GM18499 (cell line): ENCODE data around the gene LAYN.
A peak's percentile ranks its signal among the peaks of the same experiment; 100 is the strongest.

ENCODE experiments used
- ATAC-seq: cut with Tn5 transposase; IDR thresholded peaks from one replicate; pipeline ENCODE4 v1.9.1; 2021; ENCODE audit warnings: moderate number of reproducible peaks; ENCODE audit not compliant: insufficient read depth, unreplicated experiment

The LAYN gene

GRCh38 chr11:111589886-111590499, 49.5 kb downstream of the LAYN start:
- no peak for ATAC-seq

- ATAC-seq: no peak
Observed at GRCh38 chr11:111591187-111591960, 50.9 kb downstream of the LAYN start.

GRCh38 chr11:111592491-111592890, 52.0 kb downstream of the LAYN start:
- no peak for ATAC-seq

- ATAC-seq: no peak
Observed at GRCh38 chr11:111596319-111596718, 55.8 kb downstream of the LAYN start.

- no peak for ATAC-seq
Observed at GRCh38 chr11:111598148-111598547, 57.6 kb downstream of the LAYN start.

- ATAC-seq: no peak
Observed at GRCh38 chr11:111598559-111598958, 58.0 kb downstream of the LAYN start.

GRCh38 chr11:111601636-111601978, 61.1 kb downstream of the LAYN start:
- ATAC-seq: no peak

- peak; percentile 53 for ATAC-seq
Observed at GRCh38 chr11:111601979-111602864, 61.7 kb downstream of the LAYN start, which contains the start of gene SIK2. Gene SIK2, plus strand, starts transcription at chr11:111602449. Its CDS starts 115 bp downstream, at chr11:111602564.

GRCh38 chr11:111602865-111603610, 62.5 kb downstream of the LAYN start:
- no peak for ATAC-seq

GRCh38 chr11:111603611-111604130, 63.2 kb downstream of the LAYN start:
- ATAC-seq: no peak

- ATAC-seq: no peak
Observed at GRCh38 chr11:111604392-111605009, 64.0 kb downstream of the LAYN start.

- no peak for ATAC-seq
Observed at GRCh38 chr11:111605681-111606080, 65.2 kb downstream of the LAYN start.

GRCh38 chr11:111606986-111607385, 66.5 kb downstream of the LAYN start:
- no peak for ATAC-seq

GRCh38 chr11:111607751-111608150, 67.2 kb downstream of the LAYN start:
- ATAC-seq: no peak
